Neural crest cell (in vitro differentiated cells): ENCODE data around the gene ICAM1. TPM values are rescaled to one million over a fixed set of nuclear protein-coding genes. Genes with fewer than 3 reads are reported as not detected.
"Not testable (repeated sequence)": the region's sequence is repeated elsewhere in the genome, so short reads cannot be mapped to it uniquely, and the experiment has no call there.

Source experiments
- DNase-seq: peaks from one replicate; pipeline ENCODE4 v3.0.0; 2021; ENCODE audit warnings: low read depth, mixed read lengths, low spot score
- H3K27ac Mint-ChIP-seq: one replicate; pipeline ENCODE4 v1.8.0; 2021; ENCODE audit warnings: mild to moderate bottlenecking, mixed read lengths; ENCODE audit not compliant: unreplicated experiment
- H3K27me3 Mint-ChIP-seq: 2 replicates; pipeline ENCODE4 v1.8.0; 2021; ENCODE audit warnings: low read depth, mild to moderate bottlenecking, mixed read lengths
- H3K36me3 Mint-ChIP-seq: 2 replicates; pipeline ENCODE4 v1.8.0; 2021; ENCODE audit warnings: low read depth, mild to moderate bottlenecking, mixed read lengths
- H3K4me1 Mint-ChIP-seq: 2 replicates; pipeline ENCODE4 v1.8.0; 2021; ENCODE audit warnings: mixed read lengths
- H3K4me3 Mint-ChIP-seq: one replicate; pipeline ENCODE4 v1.8.0; 2021; ENCODE audit warnings: mild to moderate bottlenecking, mixed read lengths
- H3K9me3 Mint-ChIP-seq: 2 replicates; pipeline ENCODE4 v1.8.0; 2021; ENCODE audit warnings: mixed read lengths
- CTCF ChIP-seq: fragments of 200-600 bp; sonication (generic); conservative IDR thresholded peaks from 2 replicates; pipeline ENCODE4 v1.5.0; 2021; ENCODE audit warnings: antibody characterized with exemption, mild to moderate bottlenecking
- total RNA-seq: library from RNA; stranded (reverse); gene quantifications from 2 replicates; pipeline ENCODE4 v1.2.1, GENCODE V29; 2021

ICAM1 gene
- total RNA-seq, 1 donor from 2014 or later, result 0.23 TPM

DNA sequence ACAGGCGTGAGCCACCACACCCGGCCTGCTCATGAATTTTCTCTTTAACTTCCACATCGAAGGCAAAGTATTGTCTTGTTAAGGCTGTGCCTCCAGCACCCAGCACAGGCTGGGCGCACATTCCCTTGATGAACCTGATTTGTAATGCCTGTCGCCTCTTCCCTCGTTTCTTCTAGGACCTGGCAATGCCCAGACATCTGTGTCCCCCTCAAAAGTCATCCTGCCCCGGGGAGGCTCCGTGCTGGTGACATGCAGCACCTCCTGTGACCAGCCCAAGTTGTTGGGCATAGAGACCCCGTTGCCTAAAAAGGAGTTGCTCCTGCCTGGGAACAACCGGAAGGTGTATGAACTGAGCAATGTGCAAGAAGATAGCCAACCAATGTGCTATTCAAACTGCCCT, 3.7 kb downstream of the ICAM1 start:
- H3K4me3 Mint-ChIP-seq, result no peak overlapping the region
- peaks cover 63% of the 10 kb centered on the region for H3K27me3 Mint-ChIP-seq
- H3K4me1 Mint-ChIP-seq, result no peaks in the 10 kb centered on the region
- no peaks in the 10 kb centered on the region for H3K36me3 Mint-ChIP-seq
- no peak for TF ChIP-seq CTCF
- no peak overlapping the region for H3K27ac Mint-ChIP-seq
- DNase-seq, result no peak
- H3K9me3 Mint-ChIP-seq, result no peaks in the 10 kb centered on the region

GRCh38 chr19:10277795-10278589, 7.1 kb downstream of the ICAM1 start:
- H3K27me3 Mint-ChIP-seq, result peaks cover 38% of the 10 kb centered on the region
- H3K4me3 Mint-ChIP-seq, result no peak overlapping the region
- no peak for TF ChIP-seq CTCF
- DNase-seq, result no peak
- H3K9me3 Mint-ChIP-seq, result no peaks in the 10 kb centered on the region
- no peaks in the 10 kb centered on the region for H3K4me1 Mint-ChIP-seq
- H3K27ac Mint-ChIP-seq, result peak overlapping the region; percentile 6
- no peaks in the 10 kb centered on the region for H3K36me3 Mint-ChIP-seq

DNA sequence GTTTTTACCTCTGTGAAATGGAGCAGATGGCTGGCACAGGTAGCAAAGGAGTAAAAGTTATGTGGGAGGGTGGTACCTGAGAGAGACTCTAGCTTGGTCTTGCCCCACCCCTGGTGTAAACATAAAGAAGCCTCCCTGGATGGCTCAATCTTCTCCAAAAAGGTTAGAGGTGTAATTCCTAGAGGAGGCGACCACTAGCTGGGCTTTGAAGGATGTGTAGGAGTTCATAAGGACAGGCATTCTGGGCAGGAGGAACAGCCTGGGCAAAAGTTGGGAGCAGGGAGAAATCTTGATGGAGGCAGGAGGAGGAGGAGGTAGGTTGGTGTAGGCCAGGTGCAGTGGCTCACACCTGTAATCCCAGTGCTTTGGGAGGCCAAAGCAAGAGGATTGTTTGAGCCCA, 8.0 kb downstream of the ICAM1 start:
- Mint-ChIP-seq H3K4me1 (no peaks in the 10 kb centered on the region), H3K4me3 (no peak overlapping the region), H3K36me3 (no peaks in the 10 kb centered on the region), H3K27ac (no peak overlapping the region), H3K27me3 (peaks cover 42% of the 10 kb centered on the region), H3K9me3 (no peaks in the 10 kb centered on the region)
- no peak for DNase-seq
- no peak for TF ChIP-seq CTCF

GRCh38 chr19:10279737-10280442, 9.0 kb downstream of the ICAM1 start:
- TF ChIP-seq CTCF, result no peak
- DNase-seq, result no peak
- no peak overlapping the region for H3K27ac Mint-ChIP-seq
- H3K9me3 Mint-ChIP-seq, result no peaks in the 10 kb centered on the region
- H3K36me3 Mint-ChIP-seq, result no peaks in the 10 kb centered on the region
- H3K27me3 Mint-ChIP-seq, result peaks cover 43% of the 10 kb centered on the region
- H3K4me1 Mint-ChIP-seq, result no peaks in the 10 kb centered on the region
- H3K4me3 Mint-ChIP-seq, result no peak overlapping the region

DNA sequence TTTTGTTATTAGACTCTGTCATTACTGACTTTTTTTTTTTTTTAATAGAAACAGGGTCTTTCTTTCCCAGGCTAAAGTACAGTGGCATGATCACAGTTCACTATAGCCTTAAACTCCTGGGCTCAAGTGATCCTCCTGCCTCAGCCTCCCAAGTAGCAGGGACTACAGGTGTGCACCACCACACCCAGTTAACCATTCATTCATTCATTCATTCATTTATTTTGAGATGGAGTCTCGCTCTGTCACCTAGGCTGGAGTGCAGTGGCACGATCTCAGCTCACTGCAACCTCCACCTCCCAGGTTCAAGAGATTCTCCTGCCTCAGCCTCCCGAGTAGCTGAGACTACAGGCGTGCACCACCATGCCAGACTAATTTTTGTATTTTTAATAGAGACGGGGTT, 11.1 kb downstream of the ICAM1 start:
- H3K9me3 Mint-ChIP-seq, DNase-seq, H3K36me3 Mint-ChIP-seq, H3K27ac Mint-ChIP-seq, H3K4me1 Mint-ChIP-seq, H3K4me3 Mint-ChIP-seq: not testable (repeated sequence)
- peaks cover 60% of the 10 kb centered on the region for H3K27me3 Mint-ChIP-seq
